Measurements from ENCODE around the gene SFXN5.
A peak's percentile ranks its signal among the peaks of the same experiment; 100 is the strongest.

Gene SFXN5

GRCh38 chr2:73111073-73112025 lies 39.8 kb upstream of the SFXN5 start:
- peaks cover 30 to 56% (median 44%) of the 10 kb centered on the region in 10 experiments for H3K4me1 ChIP-seq
- peak overlapping the region; percentile 71 to 91 (median 82) for H3K9ac ChIP-seq
- H3K4me3 ChIP-seq = peak overlapping the region; percentile 76 to 87 (median 80)
- H3K27me3 ChIP-seq = peaks cover 0 to 29% (median 0%) of the 10 kb centered on the region in 11 experiments; a peak in 8 of 22 replicates
- peak overlapping the region; percentile 95 to 100 (median 99) for H3K4me2 ChIP-seq
- peaks cover 14 to 53% (median 41%) of the 10 kb centered on the region in 11 experiments; a peak in 16 of 22 replicates for H4K20me1 ChIP-seq
- H3K27ac ChIP-seq = peak overlapping the region; percentile 17 to 78 (median 71); a peak in 17 of 22 replicates
- peaks cover 0 to 3% (median 0%) of the 10 kb centered on the region in 11 experiments; a peak in 2 of 22 replicates for H3K36me3 ChIP-seq
- no peak for TF ChIP-seq Cebpa-rat (IDR thresholded peaks at IDR 0.05)
- no peaks in the 10 kb centered on the region for H3K9me3 ChIP-seq (replicated peaks in 1 of 11)

GRCh38 chr2:73110168-73111072 lies 38.9 kb upstream of the SFXN5 start:
- Histone ChIP-seq H3K9ac (peak overlapping the region in 10 of 11 experiments; percentile 78 to 91 (median 82); a peak in 20 of 22 replicates), H3K9me3 (replicated peaks in 1 of 11) (no peaks in the 10 kb centered on the region), H3K27ac (peak overlapping the region in 6 of 11 experiments; percentile 19 to 76 (median 68); a peak in 5 of 22 replicates), H3K4me2 (peak overlapping the region; percentile 95 to 100 (median 99)), H3K4me1 (peaks cover 30 to 65% (median 46%) of the 10 kb centered on the region in 10 experiments), H3K27me3 (peaks cover 0 to 29% (median 0%) of the 10 kb centered on the region in 11 experiments; a peak in 8 of 22 replicates), H4K20me1 (peaks cover 16 to 63% (median 51%) of the 10 kb centered on the region in 11 experiments; a peak in 18 of 22 replicates), H3K36me3 (peaks cover 0 to 10% (median 0%) of the 10 kb centered on the region in 11 experiments; a peak in 4 of 22 replicates), H3K4me3 (peak overlapping the region; percentile 76 to 87 (median 80); a peak in 17 of 20 replicates)
- no peak for TF ChIP-seq Cebpa-rat (IDR thresholded peaks at IDR 0.05)

- TF ChIP-seq Cebpa-rat (IDR thresholded peaks at IDR 0.05) = no peak
- peaks cover 0 to 11% (median 0%) of the 10 kb centered on the region in 11 experiments; a peak in 4 of 22 replicates for H3K36me3 ChIP-seq
- H3K9me3 ChIP-seq (replicated peaks in 1 of 11) = no peaks in the 10 kb centered on the region
- no peak overlapping the region for H3K4me3 ChIP-seq
- H3K9ac ChIP-seq = 0 out of 22 replicates have a peak overlapping the region, but pooled peaks of 1 of the 11 experiments have one; percentile 16
- H4K20me1 ChIP-seq = peaks cover 16 to 71% (median 59%) of the 10 kb centered on the region in 11 experiments; a peak in 18 of 22 replicates
- peaks cover 30 to 73% (median 47%) of the 10 kb centered on the region in 10 experiments for H3K4me1 ChIP-seq
- no peak overlapping the region for H3K27ac ChIP-seq
- H3K4me2 ChIP-seq = peak overlapping the region; percentile 95 to 100 (median 99); a peak in 14 of 22 replicates
- peaks cover 0 to 29% (median 0%) of the 10 kb centered on the region in 11 experiments; a peak in 8 of 22 replicates for H3K27me3 ChIP-seq
Measured at GRCh38 chr2:73109431-73110167, 38.1 kb upstream of the SFXN5 start.

DNA sequence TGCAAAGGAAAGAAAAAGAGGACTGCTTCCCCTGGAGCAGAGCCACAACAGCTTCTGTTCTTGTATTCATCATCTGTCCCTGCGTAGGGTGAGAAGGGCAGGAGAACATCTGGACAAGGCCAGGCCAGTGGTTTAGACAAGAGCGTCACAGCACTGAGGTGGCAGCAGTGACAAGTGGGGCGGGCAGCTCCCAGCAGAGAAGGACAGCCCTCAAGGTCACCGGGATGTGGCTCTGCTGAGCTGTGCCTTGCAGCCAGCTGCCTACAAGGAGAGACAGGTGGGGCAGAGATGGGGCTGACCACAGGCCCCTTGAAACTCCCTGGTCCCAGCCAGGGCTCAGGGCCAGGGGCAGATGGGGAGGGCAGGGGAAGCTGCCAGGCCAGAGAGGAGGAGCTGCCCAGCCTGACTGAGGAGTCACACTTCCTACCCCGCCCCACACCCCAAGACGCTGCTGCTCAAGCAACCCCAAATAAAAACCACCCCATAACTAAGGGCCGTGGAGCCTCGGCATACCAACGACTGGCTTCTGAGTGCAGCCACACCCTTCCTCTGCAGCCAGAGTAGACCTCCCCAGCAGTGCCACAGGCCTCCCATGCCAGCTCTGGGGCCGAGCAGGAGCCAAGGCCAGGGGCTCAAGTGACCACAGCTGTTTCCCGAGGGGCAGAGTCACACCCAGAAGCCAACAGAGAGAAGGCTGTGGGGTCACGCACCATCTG lies 35.9 kb upstream of the SFXN5 start:
- H3K27me3 ChIP-seq = peaks cover 0 to 14% (median 0%) of the 10 kb centered on the region in 11 experiments; a peak in 8 of 22 replicates
- peak overlapping the region in 8 of 11 experiments; percentile 6 to 79 (median 40); a peak in 11 of 22 replicates for H3K4me2 ChIP-seq
- peaks cover 24 to 93% (median 76%) of the 10 kb centered on the region in 11 experiments; a peak in 18 of 22 replicates for H4K20me1 ChIP-seq
- no peaks in the 10 kb centered on the region for H3K9me3 ChIP-seq (replicated peaks in 1 of 11)
- peak overlapping the region in 2 of 11 experiments; percentile 10 to 21; a peak in 3 of 22 replicates for H3K27ac ChIP-seq
- H3K4me1 ChIP-seq = peaks cover 49 to 91% (median 64%) of the 10 kb centered on the region in 10 experiments
- H3K36me3 ChIP-seq = peaks cover 0 to 11% (median 0%) of the 10 kb centered on the region in 11 experiments; a peak in 4 of 22 replicates
- no peak overlapping the region for H3K4me3 ChIP-seq
- no peak for TF ChIP-seq Cebpa-rat (IDR thresholded peaks at IDR 0.05)
- H3K9ac ChIP-seq = peak overlapping the region in 2 of 11 experiments; percentile 14 to 52; a peak in 3 of 22 replicates

- Histone ChIP-seq H3K27ac (peak overlapping the region in 2 of 11 experiments; percentile 10 to 21; a peak in 1 of 22 replicates), H3K36me3 (peaks cover 0 to 11% (median 0%) of the 10 kb centered on the region in 11 experiments; a peak in 4 of 22 replicates), H3K4me3 (no peak overlapping the region), H3K4me1 (peaks cover 43 to 85% (median 61%) of the 10 kb centered on the region in 10 experiments), H4K20me1 (peaks cover 30 to 99% (median 82%) of the 10 kb centered on the region in 11 experiments; a peak in 18 of 22 replicates), H3K9ac (peak overlapping the region in 2 of 11 experiments; percentile 14 to 52; a peak in 2 of 22 replicates), H3K4me2 (peak overlapping the region in 4 of 11 experiments; percentile 55 to 79 (median 69); a peak in 7 of 22 replicates), H3K9me3 (replicated peaks in 1 of 11) (no peaks in the 10 kb centered on the region), H3K27me3 (peaks cover 0 to 8% (median 0%) of the 10 kb centered on the region in 11 experiments; a peak in 7 of 22 replicates)
- TF ChIP-seq Cebpa-rat (IDR thresholded peaks at IDR 0.05) = no peak
Measured at GRCh38 chr2:73106791-73107190, 35.3 kb upstream of the SFXN5 start.

DNA sequence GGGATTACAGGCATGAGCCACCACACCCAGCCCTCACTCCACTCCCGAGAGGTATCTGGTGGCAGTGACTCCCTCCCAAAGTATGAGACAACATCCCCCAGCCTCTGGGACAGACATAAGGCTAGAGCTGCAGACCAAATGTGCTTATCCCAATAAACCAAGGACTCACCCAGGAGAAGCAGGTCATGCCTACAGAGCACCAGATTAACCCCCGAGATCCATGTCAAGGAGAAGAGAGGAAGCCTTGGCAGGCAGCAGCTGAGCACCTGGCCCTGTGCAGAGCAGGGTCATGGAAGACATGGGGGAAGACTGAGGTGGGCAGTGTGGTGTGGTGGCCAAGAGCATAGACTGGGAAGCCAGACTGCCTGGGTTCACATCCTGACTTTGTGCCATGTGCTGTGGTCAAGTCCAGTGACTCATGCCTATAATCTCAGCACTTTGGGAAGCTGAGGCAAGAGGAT lies 34.0 kb upstream of the SFXN5 start:
- no peak overlapping the region for H3K27ac ChIP-seq
- peaks cover 31 to 73% (median 49%) of the 10 kb centered on the region in 10 experiments for H3K4me1 ChIP-seq
- no peak overlapping the region for H3K9ac ChIP-seq

More for the DNA sequence above, 34.0 kb upstream of the SFXN5 start:
- H4K20me1 ChIP-seq = peaks cover 30 to 100% (median 80%) of the 10 kb centered on the region in 11 experiments; a peak in 17 of 22 replicates
- H3K4me2 ChIP-seq = peak overlapping the region in 5 of 11 experiments; percentile 40 to 79 (median 67); a peak in 7 of 22 replicates
- H3K36me3 ChIP-seq = peaks cover 0 to 16% (median 0%) of the 10 kb centered on the region in 11 experiments; a peak in 4 of 22 replicates
- H3K4me3 ChIP-seq = no peak overlapping the region
- no peaks in the 10 kb centered on the region for H3K9me3 ChIP-seq (replicated peaks in 1 of 11)
- TF ChIP-seq Cebpa-rat (IDR thresholded peaks at IDR 0.05) = no peak
- no peaks in the 10 kb centered on the region for H3K27me3 ChIP-seq
